ENCODE data around the gene TPST1.

GRCh38 chr7:66246554-66247171 lies 41.5 kb downstream of the TPST1 start:
- TF ChIP-seq, protein P1, sequence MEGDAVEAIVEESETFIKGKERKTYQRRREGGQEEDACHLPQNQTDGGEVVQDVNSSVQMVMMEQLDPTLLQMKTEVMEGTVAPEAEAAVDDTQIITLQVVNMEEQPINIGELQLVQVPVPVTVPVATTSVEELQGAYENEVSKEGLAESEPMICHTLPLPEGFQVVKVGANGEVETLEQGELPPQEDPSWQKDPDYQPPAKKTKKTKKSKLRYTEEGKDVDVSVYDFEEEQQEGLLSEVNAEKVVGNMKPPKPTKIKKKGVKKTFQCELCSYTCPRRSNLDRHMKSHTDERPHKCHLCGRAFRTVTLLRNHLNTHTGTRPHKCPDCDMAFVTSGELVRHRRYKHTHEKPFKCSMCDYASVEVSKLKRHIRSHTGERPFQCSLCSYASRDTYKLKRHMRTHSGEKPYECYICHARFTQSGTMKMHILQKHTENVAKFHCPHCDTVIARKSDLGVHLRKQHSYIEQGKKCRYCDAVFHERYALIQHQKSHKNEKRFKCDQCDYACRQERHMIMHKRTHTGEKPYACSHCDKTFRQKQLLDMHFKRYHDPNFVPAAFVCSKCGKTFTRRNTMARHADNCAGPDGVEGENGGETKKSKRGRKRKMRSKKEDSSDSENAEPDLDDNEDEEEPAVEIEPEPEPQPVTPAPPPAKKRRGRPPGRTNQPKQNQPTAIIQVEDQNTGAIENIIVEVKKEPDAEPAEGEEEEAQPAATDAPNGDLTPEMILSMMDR (IDR thresholded peaks at IDR 0.05) = no peak
- TF ChIP-seq ATF1 (CRISPR knock-in tag; IDR thresholded peaks at IDR 0.05) (no peak), MAX (CRISPR knock-in tag; IDR thresholded peaks at IDR 0.05) (no peak), NFYB (CRISPR knock-in tag; conservative IDR thresholded peaks at IDR 0.05; ENCODE audit: low read depth) (no peak), ESRRA (CRISPR knock-in tag; IDR thresholded peaks at IDR 0.05; ENCODE audit: borderline replicate concordance) (no peak), JUN (CRISPR knock-in tag; IDR thresholded peaks at IDR 0.05) (no peak), ZNF263 (CRISPR knock-in tag; IDR thresholded peaks at IDR 0.05; ENCODE audit: low read depth) (no peak), GTF2I (CRISPR knock-in tag; conservative IDR thresholded peaks at IDR 0.05) (no peak), TCF7 (CRISPR knock-in tag; IDR thresholded peaks at IDR 0.05; ENCODE audit: low read depth) (no peak)
- TF ChIP-seq, protein P2, sequence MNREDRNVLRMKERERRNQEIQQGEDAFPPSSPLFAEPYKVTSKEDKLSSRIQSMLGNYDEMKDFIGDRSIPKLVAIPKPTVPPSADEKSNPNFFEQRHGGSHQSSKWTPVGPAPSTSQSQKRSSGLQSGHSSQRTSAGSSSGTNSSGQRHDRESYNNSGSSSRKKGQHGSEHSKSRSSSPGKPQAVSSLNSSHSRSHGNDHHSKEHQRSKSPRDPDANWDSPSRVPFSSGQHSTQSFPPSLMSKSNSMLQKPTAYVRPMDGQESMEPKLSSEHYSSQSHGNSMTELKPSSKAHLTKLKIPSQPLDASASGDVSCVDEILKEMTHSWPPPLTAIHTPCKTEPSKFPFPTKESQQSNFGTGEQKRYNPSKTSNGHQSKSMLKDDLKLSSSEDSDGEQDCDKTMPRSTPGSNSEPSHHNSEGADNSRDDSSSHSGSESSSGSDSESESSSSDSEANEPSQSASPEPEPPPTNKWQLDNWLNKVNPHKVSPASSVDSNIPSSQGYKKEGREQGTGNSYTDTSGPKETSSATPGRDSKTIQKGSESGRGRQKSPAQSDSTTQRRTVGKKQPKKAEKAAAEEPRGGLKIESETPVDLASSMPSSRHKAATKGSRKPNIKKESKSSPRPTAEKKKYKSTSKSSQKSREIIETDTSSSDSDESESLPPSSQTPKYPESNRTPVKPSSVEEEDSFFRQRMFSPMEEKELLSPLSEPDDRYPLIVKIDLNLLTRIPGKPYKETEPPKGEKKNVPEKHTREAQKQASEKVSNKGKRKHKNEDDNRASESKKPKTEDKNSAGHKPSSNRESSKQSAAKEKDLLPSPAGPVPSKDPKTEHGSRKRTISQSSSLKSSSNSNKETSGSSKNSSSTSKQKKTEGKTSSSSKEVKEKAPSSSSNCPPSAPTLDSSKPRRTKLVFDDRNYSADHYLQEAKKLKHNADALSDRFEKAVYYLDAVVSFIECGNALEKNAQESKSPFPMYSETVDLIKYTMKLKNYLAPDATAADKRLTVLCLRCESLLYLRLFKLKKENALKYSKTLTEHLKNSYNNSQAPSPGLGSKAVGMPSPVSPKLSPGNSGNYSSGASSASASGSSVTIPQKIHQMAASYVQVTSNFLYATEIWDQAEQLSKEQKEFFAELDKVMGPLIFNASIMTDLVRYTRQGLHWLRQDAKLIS (CRISPR knock-in tag; IDR thresholded peaks at IDR 0.05; ENCODE audit: borderline replicate concordance) = no peak
